GM19351 (cell line): ENCODE measurements around the gene UNC45A.
"Not testable (repeated sequence)": the region's sequence is repeated elsewhere in the genome, so short reads cannot be mapped to it uniquely, and the experiment has no call there.

Experiments used
- ATAC-seq: cut with Tn5 transposase; IDR thresholded peaks from one replicate; pipeline ENCODE4 v1.9.1; 2021; ENCODE audit warnings: mild to moderate bottlenecking, moderate library complexity; ENCODE audit not compliant: unreplicated experiment

The UNC45A gene

GRCh38 chr15:90917569-90917968 lies 17.5 kb upstream of the UNC45A start:
- ATAC-seq = no peak

DNA sequence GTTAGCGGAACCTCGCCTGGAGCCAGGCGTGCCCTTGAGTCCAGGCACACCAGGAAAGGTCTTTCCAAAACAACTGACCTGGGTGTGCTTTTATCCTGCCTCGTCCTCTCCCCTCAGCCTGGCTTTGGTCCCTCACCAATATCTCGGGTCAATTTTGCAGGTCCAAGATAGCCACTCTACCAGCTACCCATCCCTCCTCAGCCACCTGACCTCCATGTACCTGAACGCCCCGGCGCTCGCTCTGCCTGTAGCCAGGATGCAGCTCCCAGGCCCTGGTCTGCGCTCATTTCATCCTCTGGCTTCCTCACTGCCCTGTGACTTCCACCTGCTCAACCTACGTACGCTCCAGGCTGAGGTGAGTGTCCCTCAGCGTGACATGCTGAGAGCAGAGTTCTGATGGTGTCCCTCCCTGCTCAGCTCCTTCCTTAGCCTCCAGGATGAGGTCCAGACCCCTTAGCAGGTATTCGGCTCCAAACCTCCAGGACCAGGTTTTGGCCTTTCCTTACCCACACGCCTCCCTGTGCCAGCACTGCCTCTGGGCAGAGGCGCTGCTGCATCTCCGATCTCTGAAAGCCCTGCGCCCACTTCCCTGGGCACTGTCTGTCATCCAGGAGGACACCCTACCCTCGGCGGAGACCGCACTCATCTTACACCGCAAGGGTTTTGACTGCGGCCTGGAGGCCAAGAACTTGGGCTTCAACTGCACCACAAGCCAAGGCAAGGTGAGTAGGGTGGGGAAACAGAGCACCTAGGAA lies 16.9 kb upstream of the UNC45A start:
- no peak for ATAC-seq

DNA sequence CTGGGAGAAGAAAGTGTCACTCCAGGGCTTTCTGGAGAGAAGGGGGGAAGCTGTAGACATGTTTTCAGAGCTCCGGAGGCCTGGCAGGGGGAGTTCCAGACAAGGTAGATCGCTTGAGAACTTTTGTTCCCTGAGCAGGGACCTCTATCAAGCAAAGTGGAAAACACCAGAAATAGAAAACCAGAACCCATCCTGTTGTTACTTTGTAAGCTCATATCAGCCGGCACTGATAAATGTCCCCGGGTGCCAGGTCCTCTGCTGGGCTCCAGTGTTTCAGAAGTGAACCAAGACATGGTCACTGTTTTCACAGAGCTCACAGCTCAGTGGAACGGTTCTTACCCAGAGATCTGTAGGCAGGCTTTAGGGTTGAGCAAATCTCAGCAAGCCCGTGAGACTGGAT lies 16.2 kb upstream of the UNC45A start:
- ATAC-seq = no peak

DNA sequence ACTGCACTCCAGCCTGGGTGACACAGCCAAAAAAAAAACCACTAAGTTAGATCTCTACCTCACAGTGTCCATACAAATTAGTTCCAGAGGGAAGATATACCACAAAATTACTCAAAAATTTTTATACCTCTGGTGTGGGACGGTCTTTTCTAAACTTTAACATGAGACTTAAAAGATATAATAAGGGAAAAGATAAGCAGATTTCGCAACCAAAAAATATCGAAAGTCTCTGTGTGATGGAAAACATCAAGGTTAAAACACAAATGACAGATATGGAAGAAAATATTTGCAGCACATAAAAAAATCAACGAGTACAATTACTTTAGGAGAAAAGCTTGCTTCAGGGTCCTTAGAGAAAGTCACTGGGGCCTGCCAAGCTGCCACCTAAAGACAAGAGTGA lies 13.2 kb upstream of the UNC45A start:
- no peak for ATAC-seq

GRCh38 chr15:90922712-90923322 lies 12.3 kb upstream of the UNC45A start:
- ATAC-seq = peak; percentile 76

DNA sequence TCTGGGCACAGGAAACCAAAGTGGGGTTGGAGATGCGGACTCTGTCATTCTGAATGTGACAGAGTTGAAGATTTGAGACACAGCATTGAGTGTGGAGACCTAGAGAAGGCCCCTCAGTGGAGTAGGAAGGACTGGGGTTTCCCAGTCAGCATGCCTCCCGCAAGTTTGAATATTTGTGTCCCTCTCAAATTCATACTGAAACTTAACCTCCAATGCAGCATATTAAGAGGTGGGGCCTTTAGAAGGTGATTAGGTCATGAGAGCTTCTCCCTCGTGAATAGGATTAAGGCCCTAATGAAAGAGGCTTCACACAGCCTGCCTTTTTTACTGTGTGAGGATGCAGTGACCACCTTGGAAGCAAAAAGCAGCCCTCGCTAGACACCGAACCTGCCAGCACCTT lies 10.7 kb upstream of the UNC45A start:
- peak; percentile 72 for ATAC-seq

DNA sequence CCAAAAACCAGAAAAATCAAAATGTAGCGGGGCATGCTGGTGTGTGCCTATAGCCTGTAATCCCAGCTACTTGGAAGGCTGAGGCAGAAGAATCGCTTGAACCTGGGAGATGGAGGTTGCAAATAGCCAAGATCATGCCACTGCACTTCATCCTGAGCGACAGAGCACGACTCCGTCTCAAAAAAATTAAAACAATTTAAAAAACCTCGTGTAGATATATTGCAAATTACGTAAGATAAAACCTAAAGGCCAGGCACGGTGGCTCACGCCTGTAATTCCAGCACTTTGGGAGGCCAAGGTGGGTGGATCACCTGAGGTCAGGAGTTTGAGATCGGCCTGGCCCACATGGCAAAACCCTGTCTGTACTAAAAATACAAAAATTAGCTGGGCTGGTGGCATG lies 8.3 kb upstream of the UNC45A start:
- not testable (repeated sequence) for ATAC-seq

GRCh38 chr15:90928106-90928505 lies 7.0 kb upstream of the UNC45A start:
- not testable (repeated sequence) for ATAC-seq

DNA sequence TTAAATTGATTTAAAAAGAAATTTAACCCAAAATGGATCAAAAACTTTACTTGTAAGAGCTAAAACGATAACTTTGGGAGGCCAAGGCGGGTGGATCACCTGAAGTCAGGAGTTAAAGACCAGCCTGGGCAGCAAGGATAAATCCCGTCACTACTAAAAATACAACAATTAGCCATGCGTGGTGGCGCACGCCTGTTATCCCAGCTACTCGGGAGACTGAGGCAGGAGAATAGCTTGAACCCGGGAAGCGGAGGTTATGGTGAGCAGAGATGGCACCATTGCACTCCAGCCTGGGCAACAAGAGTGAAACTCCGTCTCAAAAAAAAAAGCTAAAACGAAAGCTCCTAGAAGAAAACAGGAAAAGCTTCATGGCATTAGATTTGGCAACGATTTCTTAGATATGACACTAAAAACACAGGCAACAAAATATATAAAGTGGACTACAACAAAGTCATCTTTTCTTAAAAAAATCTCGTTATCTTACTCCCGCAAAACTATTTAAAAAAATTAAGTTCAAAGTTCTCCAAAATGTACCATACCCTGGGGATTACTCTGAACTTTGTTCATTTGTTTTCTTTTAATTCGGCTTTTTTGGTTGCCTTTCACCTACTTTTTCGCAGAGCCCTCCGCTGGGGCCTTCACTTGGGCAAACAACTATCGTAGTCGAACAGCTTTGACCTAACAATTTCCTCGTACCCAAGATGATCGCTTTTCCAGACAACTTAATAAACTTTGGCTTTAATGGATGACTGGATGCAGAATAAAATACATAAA lies 5.7 kb upstream of the UNC45A start:
- no peak for ATAC-seq

- ATAC-seq = no peak
Measured at GRCh38 chr15:90930861-90931574, 4.1 kb upstream of the UNC45A start.

DNA sequence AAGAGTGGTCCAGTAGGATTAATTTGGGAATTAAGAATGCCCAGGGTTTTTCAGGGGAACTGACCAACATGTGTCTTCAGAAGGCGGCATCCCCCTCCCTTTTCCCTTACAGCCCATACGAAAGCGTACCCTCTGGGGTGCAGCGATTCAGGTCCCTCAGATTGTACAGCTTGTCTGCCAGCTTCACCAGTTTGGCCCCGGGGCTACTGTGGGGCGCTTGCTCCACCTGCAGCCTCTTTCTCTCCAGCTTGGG lies 3.6 kb upstream of the UNC45A start:
- ATAC-seq = no peak

DNA sequence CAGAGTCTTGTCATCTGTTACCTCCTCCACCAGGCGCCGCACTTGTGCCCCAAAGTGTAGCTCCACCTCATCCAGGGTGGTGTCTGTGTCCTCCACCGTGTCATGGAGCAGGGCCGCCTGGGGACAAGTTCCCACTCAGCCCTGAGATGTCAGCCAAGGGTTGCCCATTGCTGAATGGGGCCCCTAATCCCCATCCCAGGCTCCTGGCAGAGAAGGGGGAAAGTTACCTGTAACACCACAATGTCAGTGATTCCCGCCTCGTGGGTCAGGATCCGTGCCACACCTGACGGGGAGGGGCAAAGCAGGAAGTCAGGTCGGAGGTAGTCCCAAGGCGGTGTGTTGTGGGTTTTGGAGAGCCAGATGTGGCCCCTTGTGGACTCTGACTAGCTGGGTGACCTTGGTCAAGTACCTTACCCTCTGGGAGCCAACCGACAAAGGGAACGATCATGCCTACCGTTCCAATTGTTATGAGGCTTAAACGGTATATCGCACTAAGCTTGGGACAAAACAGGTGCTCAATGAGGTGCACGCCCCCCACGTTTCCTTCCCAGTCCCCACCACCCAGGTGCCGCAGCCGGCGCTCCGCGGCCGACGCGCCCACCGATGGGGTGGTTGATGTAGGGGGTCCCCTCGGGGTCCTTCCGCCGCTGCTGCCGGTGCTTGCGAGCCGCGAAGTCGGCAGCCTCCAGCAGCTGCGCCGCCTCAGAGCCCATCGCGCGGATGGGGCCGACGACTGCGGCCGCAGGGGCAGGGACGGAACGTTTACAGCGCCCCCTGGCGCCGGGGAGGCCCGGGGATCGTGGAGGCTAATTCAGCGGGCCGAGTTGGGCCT lies 3.0 kb upstream of the UNC45A start, which contains the start of gene HDDC3:
Gene HDDC3, minus strand, starts transcription at position 722 of the 832 bp plus-strand sequence. Its CDS starts 9 bp downstream, at position 713.
- peak; percentile 43 for ATAC-seq

DNA sequence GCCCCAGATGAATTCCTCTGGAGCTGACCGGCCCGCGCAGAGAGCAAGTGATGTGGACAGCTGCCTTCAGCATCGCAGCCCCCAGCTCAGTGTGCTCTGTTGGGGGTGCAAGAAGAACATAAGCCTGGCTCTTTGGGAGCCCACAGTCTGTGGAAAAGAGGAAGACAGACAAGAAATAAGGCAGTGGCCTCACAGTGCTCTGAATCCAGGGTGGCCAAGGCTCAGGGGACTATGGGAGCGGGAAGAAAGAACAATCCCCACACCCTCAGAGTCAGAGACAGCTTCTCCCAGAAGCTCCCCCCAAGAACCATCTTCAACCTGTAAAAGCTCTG lies 2.5 kb upstream of the UNC45A start:
- no peak for ATAC-seq

DNA sequence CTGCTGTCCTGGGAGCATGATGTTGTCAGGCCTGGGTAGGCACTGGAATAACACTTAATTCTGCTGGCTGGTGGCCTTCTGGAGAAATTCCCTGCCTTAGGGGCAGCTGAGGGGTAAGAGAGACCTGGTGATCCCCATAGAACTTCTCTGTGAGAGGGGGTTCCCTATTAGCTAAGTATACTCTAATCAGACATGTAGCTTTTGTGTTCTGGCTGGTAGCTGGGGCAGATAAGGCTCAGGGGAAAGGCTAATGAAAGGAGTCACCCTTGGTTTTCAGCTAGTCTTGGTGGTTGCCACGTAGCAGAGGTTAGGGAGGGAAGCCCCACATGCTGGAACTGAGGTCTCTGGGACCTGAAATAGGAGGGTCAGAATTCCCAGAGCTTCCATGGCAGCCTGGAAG lies 1.8 kb upstream of the UNC45A start:
- no peak for ATAC-seq

DNA sequence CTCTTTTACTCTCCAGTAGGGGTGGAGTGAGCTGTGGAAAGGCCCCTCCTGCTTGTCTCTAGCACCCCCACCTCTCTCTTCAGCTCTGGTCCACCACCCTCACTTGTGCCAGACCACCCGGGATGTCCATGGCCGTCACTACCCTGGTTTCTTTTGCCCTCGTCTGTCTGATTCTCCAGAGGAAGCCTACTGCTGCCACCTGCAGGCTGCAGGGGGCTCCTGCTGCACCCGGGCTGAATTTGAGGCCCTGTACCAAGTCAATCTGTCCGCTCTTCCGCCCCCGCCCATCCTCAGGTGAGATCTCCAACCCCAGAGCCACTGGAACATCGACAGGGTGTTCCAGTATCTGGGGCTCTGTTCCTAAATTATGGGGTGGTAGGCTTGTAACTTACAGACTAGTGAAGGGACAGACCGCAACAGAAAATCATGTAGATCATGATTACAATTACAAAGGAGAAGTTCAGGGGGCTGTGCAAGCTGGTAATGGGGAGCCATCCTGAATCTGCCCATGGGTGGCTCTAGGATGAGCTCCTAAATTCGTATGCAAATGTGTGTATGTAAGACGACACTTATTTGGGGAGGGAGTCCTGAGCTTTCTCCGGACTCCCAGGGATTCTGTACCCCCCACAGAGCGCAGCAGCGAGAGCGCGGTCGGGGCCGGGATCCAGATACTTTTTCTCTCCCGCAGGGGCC lies 683 bp upstream of the UNC45A start:
- ATAC-seq = peak; percentile 41

DNA sequence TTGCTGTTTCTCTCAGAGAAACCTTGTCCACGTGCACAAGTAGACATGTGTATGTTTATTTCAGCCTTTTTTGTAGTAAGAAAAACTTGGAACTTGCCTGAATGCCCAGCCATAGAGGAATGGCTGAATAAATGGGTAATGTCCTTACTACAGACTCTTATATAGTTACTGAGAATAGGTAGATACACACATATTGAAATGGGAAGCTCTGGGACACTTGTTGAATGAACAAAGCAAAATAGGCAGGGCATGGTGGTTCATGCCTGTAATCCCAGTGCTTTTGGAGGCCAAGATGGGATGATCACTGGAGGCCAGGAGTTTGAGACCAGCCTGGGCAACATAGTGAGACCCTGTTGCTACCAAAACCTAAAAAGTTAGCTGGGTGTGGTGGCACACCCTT lies 1.7 kb downstream of the UNC45A start:
- no peak for ATAC-seq

DNA sequence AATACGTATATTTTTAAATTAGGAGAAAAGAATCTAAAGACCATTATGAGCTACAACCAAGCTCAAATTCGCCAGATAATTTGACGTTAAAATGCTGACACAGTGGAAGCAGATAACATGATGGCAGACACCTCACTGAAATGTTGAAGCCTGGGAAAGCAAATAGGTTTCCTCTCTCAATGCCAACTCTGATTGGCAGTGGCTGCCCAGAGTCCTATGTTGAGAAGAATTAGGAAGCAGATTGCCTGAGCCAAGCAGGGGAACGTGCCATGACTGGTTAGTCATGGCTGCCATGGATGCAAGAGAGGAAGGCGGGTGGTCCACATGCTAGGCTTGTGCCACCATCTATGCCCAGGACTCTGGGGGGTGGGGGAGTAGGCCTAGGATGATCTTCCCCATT lies 3.2 kb downstream of the UNC45A start:
- ATAC-seq = no peak

GRCh38 chr15:90939756-90940155 lies 4.7 kb downstream of the UNC45A start:
- no peak for ATAC-seq

DNA sequence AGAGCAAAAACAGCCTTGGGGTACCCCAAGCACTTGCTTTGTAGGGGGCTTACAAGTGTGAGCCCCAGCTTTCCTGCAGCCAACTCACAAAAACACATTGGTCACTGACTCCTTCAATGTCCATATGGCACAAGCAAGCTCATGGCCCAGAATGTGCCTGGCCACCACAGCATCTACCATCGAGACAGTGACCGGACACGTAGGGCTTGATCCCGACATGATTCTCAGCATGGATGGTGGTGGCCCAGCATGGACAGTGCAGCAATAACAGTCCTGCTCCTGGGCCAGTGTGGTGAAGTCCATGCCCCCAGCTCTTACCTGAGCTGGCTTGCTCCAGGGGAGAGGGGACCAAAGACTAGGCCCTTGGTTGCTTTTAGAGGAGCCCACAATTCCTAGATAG lies 6.0 kb downstream of the UNC45A start:
- ATAC-seq = no peak
